Panc1 (cell line): ENCODE results near the gene DOK7. TPM values are rescaled to one million over a fixed set of nuclear protein-coding genes. Genes with fewer than 3 reads are reported as not detected.

ENCODE experiments used
- ATAC-seq: fragments of 200-7000 bp; cut with Tn5 transposase; 2 replicates; pipeline ENCODE4 v1.9.1; 2020; ENCODE audit warnings: mild to moderate bottlenecking, moderate library complexity
- BruUV-seq: library from RNA; stranded (reverse); fragments of 400-500 nt; replicated peaks from 2 replicates; lab custom pipeline; 2021; lab: Mats Ljungman, UMichigan
- CTCF ChIA-PET: fragments of 300-600 bp; sonication (Branson Sonifier 250); formaldehyde crosslinking; loops from one replicate; lab custom pipeline; 2022; ENCODE audit warnings: antibody characterized with exemption; lab: Charles Lee
- POLR2A ChIA-PET: fragments of 300-600 bp; sonication (Branson Sonifier 250); formaldehyde crosslinking; loops from one replicate; lab custom pipeline; 2022; ENCODE audit warnings: antibody characterized with exemption; lab: Charles Lee
- DNase-seq: peaks from one replicate; pipeline ENCODE4 v3.0.0-alpha.2; 2010; ENCODE audit warnings: low read depth, low spot score
- H3K27ac ChIP-seq: 2 replicates; pipeline ENCODE4 v1.5.1; 2011; ENCODE audit warnings: mild to moderate bottlenecking, low read length, inconsistent platforms
- H3K27me3 ChIP-seq: fragments of 200-500 bp; sonication (Bioruptor generic); 2 replicates; pipeline ENCODE4 v1.6.0; 2014; ENCODE audit warnings: low read length, inconsistent platforms; ENCODE audit not compliant: control insufficient read depth, insufficient read depth
- H3K36me3 ChIP-seq: fragments of 200-500 bp; sonication (Bioruptor generic); 2 replicates; pipeline ENCODE4 v1.5.1; 2014; ENCODE audit warnings: inconsistent platforms, mild to moderate bottlenecking, low read length, moderate library complexity; ENCODE audit not compliant: control insufficient read depth, insufficient read depth
- H3K4me1 ChIP-seq: 2 replicates; pipeline ENCODE4 v1.5.1; 2011; ENCODE audit warnings: inconsistent platforms, mild to moderate bottlenecking, low read length, moderate library complexity; ENCODE audit not compliant: control insufficient read depth, insufficient read depth
- H3K4me3 ChIP-seq, 2 experiments: 2 replicates each; pipeline ENCODE4 v1.5.1; 2011 to 2012; ENCODE audit warnings: low read depth in 2 of 2, low read length in 2 of 2, mild to moderate bottlenecking in 2 of 2, inconsistent platforms in 1 of 2, moderate library complexity in 1 of 2
- H3K9me3 ChIP-seq: fragments of 200-500 bp; sonication (Bioruptor generic); 2 replicates; pipeline ENCODE4 v1.5.1; 2014; ENCODE audit warnings: low read depth, mild to moderate bottlenecking, inconsistent platforms, low read length, moderate library complexity; ENCODE audit not compliant: control insufficient read depth, insufficient read depth
- POLR2AphosphoS5 ChIP-seq: IDR thresholded peaks from 2 replicates; pipeline ENCODE4 v1.6.1; 2012; ENCODE audit warnings: mild to moderate bottlenecking, low read depth, low read length, moderate library complexity
- SIN3A ChIP-seq: IDR thresholded peaks from 2 replicates; pipeline ENCODE4 v1.6.1; 2012; ENCODE audit warnings: low read depth, mild to moderate bottlenecking, low read length, moderate library complexity, borderline replicate concordance; ENCODE audit not compliant: insufficient read depth
- TCF7L2 ChIP-seq: IDR thresholded peaks from 2 replicates; pipeline ENCODE4 v1.6.1; 2011; ENCODE audit warnings: mild to moderate bottlenecking, low read depth, low read length, inconsistent platforms
- in situ Hi-C: cut with HindIII; loops from 2 replicates; pipeline ENCODE4 v1.10.0; 2016; ENCODE audit warnings: low sequenced_read_pairs, low pct_unique_long_range_greater_than_20kb
- intact Hi-C: fragments of 100-400 bp; cut with micrococcal nuclease; formaldehyde crosslinking; loops from one replicate; pipeline ENCODE4 v1.10.0; 2022; ENCODE audit not compliant: unreplicated experiment
- total RNA-seq: library from RNA; stranded (reverse); gene quantifications from one replicate; pipeline ENCODE4 v1.2.1, GENCODE V29; 2021; ENCODE audit not compliant: unreplicated experiment
- TF ChIP-seq, protein P1 (sequence below), 2 experiments: IDR thresholded peaks; 2 replicates each; pipeline ENCODE4 v1.6.1; 2011 to 2012; ENCODE audit warnings: low read depth in 2 of 2, control low read depth in 1 of 2, low read length in 1 of 2, mild to moderate bottlenecking in 1 of 2, moderate library complexity in 1 of 2; ENCODE audit not compliant: insufficient read depth in 1 of 2
- TF ChIP-seq, protein P2 (sequence below): fragments of 450-650 bp; IDR thresholded peaks from 2 replicates; pipeline ENCODE4 v1.5.1; 2017; ENCODE audit warnings: mild to moderate bottlenecking

DOK7 gene
- total RNA-seq, 1 experiment from 2014 or later, result 2.4 TPM

DNA sequence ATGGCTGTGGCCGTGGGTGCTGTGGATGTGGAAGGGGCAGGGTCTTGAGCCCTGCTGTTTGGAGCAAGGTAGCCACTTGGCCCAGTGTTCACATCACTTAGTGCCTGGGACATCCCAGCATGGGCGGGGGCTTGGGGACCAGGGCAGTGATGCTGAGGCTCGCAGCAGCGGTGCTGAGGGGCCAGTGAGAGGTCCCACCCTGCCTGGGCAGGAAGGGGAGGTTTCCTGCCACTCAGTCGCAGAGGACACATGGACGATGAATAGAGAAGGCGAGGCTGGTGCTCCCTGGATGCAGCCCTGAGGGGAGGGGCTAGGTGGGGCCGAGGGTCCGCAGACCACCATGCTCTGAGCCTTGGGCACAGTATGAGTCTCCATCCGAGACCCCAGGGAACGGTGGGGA, 25.7 kb downstream of the DOK7 start:
- CTCF ChIA-PET, result no interaction called here
- no TSS peak for BruUV-seq
- H3K9me3 ChIP-seq, result no peaks in the 10 kb centered on the region
- peaks cover 14% of the 10 kb centered on the region for H3K4me1 ChIP-seq
- H3K36me3 ChIP-seq, result no peaks in the 10 kb centered on the region
- POLR2A ChIA-PET, result no interaction called here
- ATAC-seq (no peak), DNase-seq (no peak)
- H3K27ac ChIP-seq, result no peak overlapping the region
- in situ Hi-C loops, result no loop called here
- no peak overlapping the region for H3K4me3 ChIP-seq
- TF ChIP-seq, protein P1, sequence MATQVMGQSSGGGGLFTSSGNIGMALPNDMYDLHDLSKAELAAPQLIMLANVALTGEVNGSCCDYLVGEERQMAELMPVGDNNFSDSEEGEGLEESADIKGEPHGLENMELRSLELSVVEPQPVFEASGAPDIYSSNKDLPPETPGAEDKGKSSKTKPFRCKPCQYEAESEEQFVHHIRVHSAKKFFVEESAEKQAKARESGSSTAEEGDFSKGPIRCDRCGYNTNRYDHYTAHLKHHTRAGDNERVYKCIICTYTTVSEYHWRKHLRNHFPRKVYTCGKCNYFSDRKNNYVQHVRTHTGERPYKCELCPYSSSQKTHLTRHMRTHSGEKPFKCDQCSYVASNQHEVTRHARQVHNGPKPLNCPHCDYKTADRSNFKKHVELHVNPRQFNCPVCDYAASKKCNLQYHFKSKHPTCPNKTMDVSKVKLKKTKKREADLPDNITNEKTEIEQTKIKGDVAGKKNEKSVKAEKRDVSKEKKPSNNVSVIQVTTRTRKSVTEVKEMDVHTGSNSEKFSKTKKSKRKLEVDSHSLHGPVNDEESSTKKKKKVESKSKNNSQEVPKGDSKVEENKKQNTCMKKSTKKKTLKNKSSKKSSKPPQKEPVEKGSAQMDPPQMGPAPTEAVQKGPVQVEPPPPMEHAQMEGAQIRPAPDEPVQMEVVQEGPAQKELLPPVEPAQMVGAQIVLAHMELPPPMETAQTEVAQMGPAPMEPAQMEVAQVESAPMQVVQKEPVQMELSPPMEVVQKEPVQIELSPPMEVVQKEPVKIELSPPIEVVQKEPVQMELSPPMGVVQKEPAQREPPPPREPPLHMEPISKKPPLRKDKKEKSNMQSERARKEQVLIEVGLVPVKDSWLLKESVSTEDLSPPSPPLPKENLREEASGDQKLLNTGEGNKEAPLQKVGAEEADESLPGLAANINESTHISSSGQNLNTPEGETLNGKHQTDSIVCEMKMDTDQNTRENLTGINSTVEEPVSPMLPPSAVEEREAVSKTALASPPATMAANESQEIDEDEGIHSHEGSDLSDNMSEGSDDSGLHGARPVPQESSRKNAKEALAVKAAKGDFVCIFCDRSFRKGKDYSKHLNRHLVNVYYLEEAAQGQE (IDR thresholded peaks at IDR 0.05; ENCODE audit: insufficient read depth in 1 of 2, low read depth in 2 of 2, low read length in 1 of 2), result no peak
- TF ChIP-seq POLR2AphosphoS5, result no peak
- intact Hi-C loops, result no loop called here
- H3K27me3 ChIP-seq, result no peaks in the 10 kb centered on the region

DNA sequence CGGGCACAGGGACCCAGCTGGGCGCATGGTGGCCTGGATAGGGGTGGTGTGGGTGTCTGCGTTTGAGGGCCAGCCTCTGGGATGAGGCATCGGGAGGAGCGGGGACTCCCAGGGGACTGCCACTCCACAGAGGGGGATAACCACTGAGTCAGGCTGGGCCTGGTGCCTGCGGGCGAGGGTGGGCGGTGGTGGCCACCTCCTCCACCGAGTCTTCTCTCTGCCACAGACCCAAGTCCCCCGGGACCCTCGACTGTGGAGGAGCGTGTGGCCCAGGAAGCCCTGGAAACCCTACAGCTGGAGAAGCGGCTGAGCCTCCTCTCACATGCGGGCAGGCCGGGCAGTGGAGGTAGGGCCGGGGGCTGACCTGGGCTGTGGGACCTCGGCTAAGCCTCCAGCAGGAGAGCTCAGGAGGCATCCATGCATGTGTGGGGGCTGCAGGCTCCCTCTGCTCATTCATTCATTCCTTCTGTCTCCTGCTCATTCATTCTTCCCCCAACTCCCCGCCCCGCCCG, 26.4 kb downstream of the DOK7 start:
- H3K36me3 ChIP-seq, result no peaks in the 10 kb centered on the region
- no peak overlapping the region for H3K4me3 ChIP-seq
- DNase-seq (no peak), ATAC-seq (peak; percentile 66)
- peaks cover 7% of the 10 kb centered on the region for H3K4me1 ChIP-seq
- BruUV-seq, result no TSS peak
- POLR2A ChIA-PET, result no interaction called here
- no peaks in the 10 kb centered on the region for H3K9me3 ChIP-seq
- no peak for TF ChIP-seq POLR2AphosphoS5
- TF ChIP-seq, protein P1 (IDR thresholded peaks at IDR 0.05; ENCODE audit: insufficient read depth in 1 of 2, low read depth in 2 of 2, low read length in 1 of 2), result no peak
- no peak for TF ChIP-seq SIN3A
- TF ChIP-seq, protein P2, sequence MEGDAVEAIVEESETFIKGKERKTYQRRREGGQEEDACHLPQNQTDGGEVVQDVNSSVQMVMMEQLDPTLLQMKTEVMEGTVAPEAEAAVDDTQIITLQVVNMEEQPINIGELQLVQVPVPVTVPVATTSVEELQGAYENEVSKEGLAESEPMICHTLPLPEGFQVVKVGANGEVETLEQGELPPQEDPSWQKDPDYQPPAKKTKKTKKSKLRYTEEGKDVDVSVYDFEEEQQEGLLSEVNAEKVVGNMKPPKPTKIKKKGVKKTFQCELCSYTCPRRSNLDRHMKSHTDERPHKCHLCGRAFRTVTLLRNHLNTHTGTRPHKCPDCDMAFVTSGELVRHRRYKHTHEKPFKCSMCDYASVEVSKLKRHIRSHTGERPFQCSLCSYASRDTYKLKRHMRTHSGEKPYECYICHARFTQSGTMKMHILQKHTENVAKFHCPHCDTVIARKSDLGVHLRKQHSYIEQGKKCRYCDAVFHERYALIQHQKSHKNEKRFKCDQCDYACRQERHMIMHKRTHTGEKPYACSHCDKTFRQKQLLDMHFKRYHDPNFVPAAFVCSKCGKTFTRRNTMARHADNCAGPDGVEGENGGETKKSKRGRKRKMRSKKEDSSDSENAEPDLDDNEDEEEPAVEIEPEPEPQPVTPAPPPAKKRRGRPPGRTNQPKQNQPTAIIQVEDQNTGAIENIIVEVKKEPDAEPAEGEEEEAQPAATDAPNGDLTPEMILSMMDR, result no peak
- no peak for TF ChIP-seq TCF7L2
- no peak overlapping the region for H3K27ac ChIP-seq
- in situ Hi-C loops, result no loop called here
- intact Hi-C loops, result no loop called here
- no peaks in the 10 kb centered on the region for H3K27me3 ChIP-seq
- CTCF ChIA-PET, result no interaction called here
